HepG2 (cell line): ENCODE measurements around the gene PSPH. TPM values are rescaled to one million over a fixed set of nuclear protein-coding genes. Genes with fewer than 3 reads are reported as not detected.
A peak's percentile ranks its signal among the peaks of the same experiment; 100 is the strongest.
"Not testable (repeated sequence)": the region's sequence is repeated elsewhere in the genome, so short reads cannot be mapped to it uniquely, and the experiment has no call there.

ENCODE experiments used
- ADNP ChIP-seq: sonication (generic); formaldehyde crosslinking; IDR thresholded peaks from 2 replicates; pipeline ENCODE4 v1.4.0; 2020; ENCODE audit warnings: missing genetic modification reagents
- CEBPG ChIP-seq: IDR thresholded peaks from 2 replicates; pipeline ENCODE4 v1.6.1; 2016
- FOSL2 ChIP-seq: sonication (generic); formaldehyde crosslinking; IDR thresholded peaks from 2 replicates; pipeline ENCODE4 v1.4.0; 2020; ENCODE audit warnings: missing genetic modification reagents
- KMT2B ChIP-seq: IDR thresholded peaks from 2 replicates; pipeline ENCODE4 v1.6.1; 2016; ENCODE audit warnings: missing genetic modification reagents, missing compliant biosample characterization
- NR2F1 ChIP-seq, 2 experiments: fragments of 450-650 bp in 1 of 2; formaldehyde crosslinking in 1 of 2; IDR thresholded peaks; 2 replicates each; pipeline versions ENCODE4 v1.5.0 to v1.6.1; 2016 to 2020; ENCODE audit warnings: mild to moderate bottlenecking in 1 of 2, missing compliant biosample characterization in 1 of 2, missing genetic modification reagents in 1 of 2, moderate library complexity in 1 of 2
- NR2F6 ChIP-seq, 2 experiments: IDR thresholded peaks; 2 replicates each; pipeline ENCODE4 v1.6.1; 2016; ENCODE audit warnings: antibody characterized with exemption in 1 of 2, mild to moderate bottlenecking in 1 of 2
- PITX1 ChIP-seq: sonication (generic); formaldehyde crosslinking; IDR thresholded peaks from 2 replicates; pipeline ENCODE4 v1.5.1; 2020; ENCODE audit warnings: mild to moderate bottlenecking, missing genetic modification reagents
- SOX13 ChIP-seq, 3 experiments: fragments of 450-650 bp in 1 of 3; sonication (generic) in 1 of 3; formaldehyde crosslinking in 1 of 3; IDR thresholded peaks in 2 of 3; conservative IDR thresholded peaks in 1 of 3; 2 replicates each; pipeline versions ENCODE4 v1.5.0 to v1.6.1; 2016 to 2020; ENCODE audit warnings: antibody characterized with exemption in 1 of 3, mild to moderate bottlenecking in 1 of 3, missing compliant biosample characterization in 1 of 3, missing genetic modification reagents in 1 of 3, moderate library complexity in 1 of 3
- ZMYM2 ChIP-seq: sonication (generic); formaldehyde crosslinking; IDR thresholded peaks from 2 replicates; pipeline ENCODE4 v1.8.0; 2022; ENCODE audit warnings: mild to moderate bottlenecking, missing genetic modification reagents
- polyA plus RNA-seq, 8 experiments: library from polyadenylated mRNA; depleted of rRNA in 3 of 8; stranded (reverse) in 7 of 8; unstranded in 1 of 8; fragments of >200 nt; fragmentation: Illumina TruSeq in 4 of 8; extraction: Trizol in 4 of 8; gene quantifications; 2 replicates each; pipeline versions ENCODE4 v1.2.1 to v1.2.3, GENCODE V29; 2011 to 2016; ENCODE audit warnings: low read depth in 4 of 8, missing spikeins in 1 of 8, mixed read lengths in 1 of 8; ENCODE audit not compliant: insufficient read depth in 1 of 8
- total RNA-seq, 5 experiments: library from RNA; depleted of rRNA; stranded (reverse); fragments of >200 nt; fragmentation: Illumina TruSeq; extraction: Trizol; gene quantifications; 2 replicates each; pipeline ENCODE4 v1.2.3, GENCODE V29; 2016; ENCODE audit warnings: low read depth in 1 of 5
- TF ChIP-seq, protein P1 (sequence below), 2 experiments: sonication (generic) in 1 of 2; formaldehyde crosslinking in 1 of 2; IDR thresholded peaks; 2 replicates each; pipeline versions ENCODE4 v1.4.0 to v1.6.1; 2016 to 2020; ENCODE audit warnings: borderline replicate concordance in 1 of 2, low read depth in 1 of 2, mild to moderate bottlenecking in 1 of 2, missing genetic modification reagents in 1 of 2
- TF ChIP-seq, protein P2 (sequence below): sonication (generic); formaldehyde crosslinking; IDR thresholded peaks from 2 replicates; pipeline ENCODE4 v1.5.1; 2020; ENCODE audit warnings: missing genetic modification reagents, mild to moderate bottlenecking, borderline replicate concordance
- TF ChIP-seq, protein P3 (sequence below): sonication (generic); formaldehyde crosslinking; conservative IDR thresholded peaks from 2 replicates; pipeline ENCODE4 v1.4.0; 2020; ENCODE audit warnings: mild to moderate bottlenecking, missing genetic modification reagents, moderate library complexity
- TF ChIP-seq, protein P4 (sequence below), 2 experiments: sonication (generic) in 1 of 2; formaldehyde crosslinking in 1 of 2; IDR thresholded peaks; 2 replicates each; pipeline versions ENCODE4 v1.5.1 to v1.6.1; 2011 to 2020; ENCODE audit warnings: borderline replicate concordance in 1 of 2, low read depth in 1 of 2, low read length in 1 of 2, mild to moderate bottlenecking in 1 of 2, missing genetic modification reagents in 1 of 2, moderate library complexity in 1 of 2

The PSPH gene
- total and polyA plus RNA-seq, 2 of the 13 experiments (the other 11 are each of a cell fraction or from before 2014, with no cell fraction given), result 85.5 to 124 TPM

DNA sequence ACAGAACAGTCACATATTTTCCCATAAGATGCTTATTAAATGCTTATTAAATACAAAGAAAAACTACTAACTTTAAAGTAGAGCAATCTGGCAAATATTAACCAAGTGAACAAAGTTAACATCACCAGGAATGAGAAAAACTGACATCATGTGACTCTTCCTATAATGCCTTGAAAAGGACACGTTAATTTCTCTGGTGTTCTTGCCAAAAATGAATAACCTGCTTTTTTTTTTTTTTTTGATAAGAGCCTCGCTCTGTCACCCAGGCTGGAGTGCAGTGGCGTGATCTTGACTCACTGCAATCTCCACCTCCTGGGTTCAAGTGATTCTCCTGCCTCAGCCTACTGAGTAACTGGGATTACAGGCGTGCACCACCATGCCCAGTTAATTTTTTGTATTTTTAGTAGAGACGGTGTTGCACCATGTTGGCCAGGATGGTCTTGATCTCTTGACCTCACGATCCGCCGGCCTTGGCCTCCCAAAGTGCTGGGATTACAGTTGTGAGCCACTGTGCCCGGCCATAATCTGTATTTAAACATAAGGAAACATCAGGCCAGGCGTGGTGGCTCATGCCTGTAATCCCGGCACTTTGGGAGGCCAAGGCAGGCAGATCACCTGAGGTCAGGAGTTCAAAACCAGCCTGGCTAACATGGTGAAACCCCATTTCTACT, 3.7 kb downstream of the PSPH start (continued):
- TF ChIP-seq, protein P1, sequence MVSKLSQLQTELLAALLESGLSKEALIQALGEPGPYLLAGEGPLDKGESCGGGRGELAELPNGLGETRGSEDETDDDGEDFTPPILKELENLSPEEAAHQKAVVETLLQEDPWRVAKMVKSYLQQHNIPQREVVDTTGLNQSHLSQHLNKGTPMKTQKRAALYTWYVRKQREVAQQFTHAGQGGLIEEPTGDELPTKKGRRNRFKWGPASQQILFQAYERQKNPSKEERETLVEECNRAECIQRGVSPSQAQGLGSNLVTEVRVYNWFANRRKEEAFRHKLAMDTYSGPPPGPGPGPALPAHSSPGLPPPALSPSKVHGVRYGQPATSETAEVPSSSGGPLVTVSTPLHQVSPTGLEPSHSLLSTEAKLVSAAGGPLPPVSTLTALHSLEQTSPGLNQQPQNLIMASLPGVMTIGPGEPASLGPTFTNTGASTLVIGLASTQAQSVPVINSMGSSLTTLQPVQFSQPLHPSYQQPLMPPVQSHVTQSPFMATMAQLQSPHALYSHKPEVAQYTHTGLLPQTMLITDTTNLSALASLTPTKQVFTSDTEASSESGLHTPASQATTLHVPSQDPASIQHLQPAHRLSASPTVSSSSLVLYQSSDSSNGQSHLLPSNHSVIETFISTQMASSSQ (IDR thresholded peaks at IDR 0.05; ENCODE audit: low read depth), result peak; percentile 46; the same call in 1 of the 2 replicates
- TF ChIP-seq, protein P1 (CRISPR knock-in tag; IDR thresholded peaks at IDR 0.05; ENCODE audit: borderline replicate concordance), result not testable (repeated sequence)
- TF ChIP-seq NR2F6 (IDR thresholded peaks at IDR 0.05) (peak; percentile 50), NR2F6 (CRISPR knock-in tag; IDR thresholded peaks at IDR 0.05) (peak; percentile 41; the same call in 1 of the 2 replicates), NR2F1 (CRISPR knock-in tag; IDR thresholded peaks at IDR 0.05) (peak; percentile 20 to 43; a peak in 2 of 4 replicates), ZMYM2 (0 out of 2 replicates have a peak, but pooled peaks have one; percentile 15), CEBPG (CRISPR knock-in tag) (peak; percentile 31; the same call in 1 of the 2 replicates), FOSL2 (CRISPR knock-in tag) (0 out of 2 replicates have a peak, but pooled peaks have one; percentile 5), PITX1 (CRISPR knock-in tag) (peak; percentile 32; the same call in 1 of the 2 replicates), ADNP (CRISPR knock-in tag) (peak; percentile 41; the same call in 1 of the 2 replicates), KMT2B (CRISPR knock-in tag) (0 out of 2 replicates have a peak, but pooled peaks have one; percentile 26), SOX13 (CRISPR knock-in tag; conservative IDR thresholded peaks at IDR 0.05 in 1 of 2, IDR thresholded peaks at IDR 0.05 in 1 of 2) (peak in 1 of 2 experiments; percentile 23; a peak in 1 of 4 replicates)
- TF ChIP-seq, protein P2, sequence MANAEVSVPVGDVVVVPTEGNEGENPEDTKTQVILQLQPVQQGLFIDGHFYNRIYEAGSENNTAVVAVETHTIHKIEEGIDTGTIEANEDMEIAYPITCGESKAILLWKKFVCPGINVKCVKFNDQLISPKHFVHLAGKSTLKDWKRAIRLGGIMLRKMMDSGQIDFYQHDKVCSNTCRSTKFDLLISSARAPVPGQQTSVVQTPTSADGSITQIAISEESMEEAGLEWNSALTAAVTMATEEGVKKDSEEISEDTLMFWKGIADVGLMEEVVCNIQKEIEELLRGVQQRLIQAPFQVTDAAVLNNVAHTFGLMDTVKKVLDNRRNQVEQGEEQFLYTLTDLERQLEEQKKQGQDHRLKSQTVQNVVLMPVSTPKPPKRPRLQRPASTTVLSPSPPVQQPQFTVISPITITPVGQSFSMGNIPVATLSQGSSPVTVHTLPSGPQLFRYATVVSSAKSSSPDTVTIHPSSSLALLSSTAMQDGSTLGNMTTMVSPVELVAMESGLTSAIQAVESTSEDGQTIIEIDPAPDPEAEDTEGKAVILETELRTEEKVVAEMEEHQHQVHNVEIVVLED (CRISPR knock-in tag), result peak; percentile 40; the same call in 1 of the 2 replicates
- TF ChIP-seq, protein P3, sequence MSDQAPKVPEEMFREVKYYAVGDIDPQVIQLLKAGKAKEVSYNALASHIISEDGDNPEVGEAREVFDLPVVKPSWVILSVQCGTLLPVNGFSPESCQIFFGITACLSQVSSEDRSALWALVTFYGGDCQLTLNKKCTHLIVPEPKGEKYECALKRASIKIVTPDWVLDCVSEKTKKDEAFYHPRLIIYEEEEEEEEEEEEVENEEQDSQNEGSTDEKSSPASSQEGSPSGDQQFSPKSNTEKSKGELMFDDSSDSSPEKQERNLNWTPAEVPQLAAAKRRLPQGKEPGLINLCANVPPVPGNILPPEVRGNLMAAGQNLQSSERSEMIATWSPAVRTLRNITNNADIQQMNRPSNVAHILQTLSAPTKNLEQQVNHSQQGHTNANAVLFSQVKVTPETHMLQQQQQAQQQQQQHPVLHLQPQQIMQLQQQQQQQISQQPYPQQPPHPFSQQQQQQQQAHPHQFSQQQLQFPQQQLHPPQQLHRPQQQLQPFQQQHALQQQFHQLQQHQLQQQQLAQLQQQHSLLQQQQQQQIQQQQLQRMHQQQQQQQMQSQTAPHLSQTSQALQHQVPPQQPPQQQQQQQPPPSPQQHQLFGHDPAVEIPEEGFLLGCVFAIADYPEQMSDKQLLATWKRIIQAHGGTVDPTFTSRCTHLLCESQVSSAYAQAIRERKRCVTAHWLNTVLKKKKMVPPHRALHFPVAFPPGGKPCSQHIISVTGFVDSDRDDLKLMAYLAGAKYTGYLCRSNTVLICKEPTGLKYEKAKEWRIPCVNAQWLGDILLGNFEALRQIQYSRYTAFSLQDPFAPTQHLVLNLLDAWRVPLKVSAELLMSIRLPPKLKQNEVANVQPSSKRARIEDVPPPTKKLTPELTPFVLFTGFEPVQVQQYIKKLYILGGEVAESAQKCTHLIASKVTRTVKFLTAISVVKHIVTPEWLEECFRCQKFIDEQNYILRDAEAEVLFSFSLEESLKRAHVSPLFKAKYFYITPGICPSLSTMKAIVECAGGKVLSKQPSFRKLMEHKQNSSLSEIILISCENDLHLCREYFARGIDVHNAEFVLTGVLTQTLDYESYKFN, result peak; percentile 37; the same call in 1 of the 2 replicates
- TF ChIP-seq, protein P4, sequence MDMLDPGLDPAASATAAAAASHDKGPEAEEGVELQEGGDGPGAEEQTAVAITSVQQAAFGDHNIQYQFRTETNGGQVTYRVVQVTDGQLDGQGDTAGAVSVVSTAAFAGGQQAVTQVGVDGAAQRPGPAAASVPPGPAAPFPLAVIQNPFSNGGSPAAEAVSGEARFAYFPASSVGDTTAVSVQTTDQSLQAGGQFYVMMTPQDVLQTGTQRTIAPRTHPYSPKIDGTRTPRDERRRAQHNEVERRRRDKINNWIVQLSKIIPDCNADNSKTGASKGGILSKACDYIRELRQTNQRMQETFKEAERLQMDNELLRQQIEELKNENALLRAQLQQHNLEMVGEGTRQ (IDR thresholded peaks at IDR 0.05; ENCODE audit: low read depth, low read length), result not testable (repeated sequence)
- TF ChIP-seq, protein P4 (CRISPR knock-in tag; IDR thresholded peaks at IDR 0.05; ENCODE audit: borderline replicate concordance), result peak; percentile 25; the same call in 1 of the 2 replicates
- not testable (repeated sequence) for TF ChIP-seq SOX13 (IDR thresholded peaks at IDR 0.05)
